ENCODE measurements around the gene DLEC1. TPM values are rescaled to one million over a fixed set of nuclear protein-coding genes. Genes with fewer than 3 reads are reported as not detected.
"Not testable (repeated sequence)": the region's sequence is repeated elsewhere in the genome, so short reads cannot be mapped to it uniquely, and the experiment has no call there.

Gene DLEC1
- total RNA-seq, 2 experiments from 2014 or later: 0.63 to 0.99 TPM

DNA sequence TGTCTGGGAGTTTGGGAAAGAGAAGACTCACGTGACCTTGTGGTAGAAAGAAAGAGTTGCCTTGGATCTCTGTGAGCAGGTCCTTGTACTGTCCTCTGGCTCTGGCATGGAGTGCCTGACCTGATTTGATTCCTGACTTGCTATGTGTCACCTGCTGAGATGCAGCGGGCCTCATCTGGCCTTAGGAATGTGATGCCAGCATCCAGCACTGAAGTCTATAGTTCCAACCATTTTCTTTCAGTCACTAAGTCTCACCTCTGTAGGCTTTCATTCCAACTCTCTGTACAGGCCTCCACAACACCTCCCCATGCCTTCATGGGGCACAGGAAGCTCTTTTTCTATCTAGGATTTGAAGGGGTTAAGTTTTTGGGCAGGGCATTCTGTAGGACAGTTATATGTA is 114.2 kb downstream of the DLEC1 start:
- ChIA-PET POLR2A (interaction anchor here (2.8 kb wide), 1 partner anchor 12 kb away, joined by 12 read pairs; the partner anchor contains the start of gene OXSR1), CTCF (interaction anchor here (1.3 to 2.6 kb wide), 2 partner anchors 12 to 14 kb away, joined by 3 to 8 read pairs; partner anchors contain the start of gene OXSR1)

DNA sequence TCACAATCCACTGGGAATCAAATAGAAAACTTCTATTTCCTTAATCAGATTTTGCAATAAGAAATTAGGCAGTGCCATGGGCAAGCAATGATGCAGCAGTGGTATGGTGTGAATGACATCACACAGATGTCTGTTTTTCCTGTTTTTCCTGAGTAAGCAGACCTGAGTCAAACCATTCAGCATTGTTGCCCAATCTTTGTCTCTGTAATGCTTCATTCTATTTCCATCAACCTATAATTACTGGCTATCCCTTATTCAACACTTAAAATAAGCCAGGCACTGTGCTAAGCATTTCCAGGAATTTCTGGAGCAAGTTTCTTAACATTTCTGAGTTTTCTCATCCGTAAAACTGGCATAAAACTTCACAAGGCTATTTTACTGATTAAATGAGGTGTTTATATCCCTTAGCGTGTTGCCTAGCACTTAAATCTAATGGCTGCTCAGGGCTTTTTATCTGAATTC is 115.1 kb downstream of the DLEC1 start:
- POLR2A ChIA-PET: interaction anchor here (2.8 kb wide), 1 partner anchor 11 kb away, joined by 12 read pairs; the partner anchor contains the start of gene OXSR1
- CTCF ChIA-PET: interaction anchor here (0.5 to 2.6 kb wide), 4 partner anchors 8 to 272 kb away, joined by 3 to 8 read pairs (median 3); partner anchors contain the start of gene OXSR1

- POLR2A ChIA-PET: interaction anchor here (2.8 kb wide), 1 partner anchor 10 kb away, joined by 12 read pairs; the partner anchor contains the start of gene OXSR1
- CTCF ChIA-PET: interaction anchor here (1.3 to 2.6 kb wide), 3 partner anchors 8 to 16 kb away, joined by 3 to 8 read pairs (median 3); partner anchors contain the start of gene OXSR1
Observed at GRCh38 chr3:38154625-38155255, 115.7 kb downstream of the DLEC1 start.

GRCh38 chr3:38155825-38156224 is 116.8 kb downstream of the DLEC1 start:
- CTCF ChIA-PET: interaction anchor here (0.7 kb wide), 1 partner anchor 200 kb away, joined by 3 read pairs; no protein-coding TSS in a partner anchor
- POLR2A ChIA-PET: interaction anchor here (0.6 to 1.0 kb wide), 2 partner anchors 8 to 300 kb away, joined by 3 read pairs; no protein-coding TSS in a partner anchor

- ChIA-PET POLR2A (no interaction called here), CTCF (no interaction called here)
Observed at GRCh38 chr3:38157117-38157516, 118.1 kb downstream of the DLEC1 start.

DNA sequence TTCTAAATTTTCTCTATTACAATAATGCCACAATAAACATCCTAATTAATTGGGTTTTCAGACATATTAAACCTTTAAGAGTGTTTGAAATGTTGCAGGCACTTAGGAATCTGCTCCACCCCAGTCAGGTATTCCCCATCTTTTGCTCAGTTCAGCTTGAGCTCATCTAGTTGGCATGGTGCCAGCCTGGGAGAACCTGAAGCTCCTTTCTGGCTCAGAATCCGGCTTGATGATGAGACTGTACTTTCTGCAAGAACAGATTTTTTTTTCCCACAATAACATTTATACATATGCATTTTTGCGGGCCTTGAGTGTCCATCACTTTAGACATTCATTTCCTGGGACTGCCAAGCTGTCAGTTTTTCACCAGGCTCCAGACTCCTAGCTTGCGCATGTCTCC is 118.6 kb downstream of the DLEC1 start:
- POLR2A ChIA-PET: no interaction called here
- CTCF ChIA-PET: interaction anchor here (1.0 kb wide), 1 partner anchor 21 kb away, joined by 4 read pairs; the partner anchor contains the start of gene ACAA1

- ChIA-PET CTCF (interaction anchor here (1.0 kb wide), 1 partner anchor 22 kb away, joined by 4 read pairs; the partner anchor contains the start of gene ACAA1), POLR2A (no interaction called here)
Observed at GRCh38 chr3:38158472-38158871, 119.5 kb downstream of the DLEC1 start.

DNA sequence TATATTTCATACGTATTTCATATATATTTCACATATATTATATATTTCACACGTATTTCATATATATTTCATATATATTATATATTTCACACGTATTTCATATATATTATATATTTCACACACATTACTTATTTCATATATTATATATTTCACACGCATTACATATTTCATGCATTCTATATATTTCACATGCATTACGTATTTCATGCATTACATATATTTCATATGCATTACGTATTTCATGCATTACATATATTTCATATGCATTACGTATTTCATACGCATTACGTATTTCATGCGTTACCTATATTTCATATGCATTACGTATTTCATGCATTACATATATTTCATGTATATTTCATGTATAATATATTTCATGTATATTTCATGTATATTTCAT is 121.7 kb downstream of the DLEC1 start:
- POLR2A ChIA-PET, CTCF ChIA-PET: not testable (repeated sequence)

DNA sequence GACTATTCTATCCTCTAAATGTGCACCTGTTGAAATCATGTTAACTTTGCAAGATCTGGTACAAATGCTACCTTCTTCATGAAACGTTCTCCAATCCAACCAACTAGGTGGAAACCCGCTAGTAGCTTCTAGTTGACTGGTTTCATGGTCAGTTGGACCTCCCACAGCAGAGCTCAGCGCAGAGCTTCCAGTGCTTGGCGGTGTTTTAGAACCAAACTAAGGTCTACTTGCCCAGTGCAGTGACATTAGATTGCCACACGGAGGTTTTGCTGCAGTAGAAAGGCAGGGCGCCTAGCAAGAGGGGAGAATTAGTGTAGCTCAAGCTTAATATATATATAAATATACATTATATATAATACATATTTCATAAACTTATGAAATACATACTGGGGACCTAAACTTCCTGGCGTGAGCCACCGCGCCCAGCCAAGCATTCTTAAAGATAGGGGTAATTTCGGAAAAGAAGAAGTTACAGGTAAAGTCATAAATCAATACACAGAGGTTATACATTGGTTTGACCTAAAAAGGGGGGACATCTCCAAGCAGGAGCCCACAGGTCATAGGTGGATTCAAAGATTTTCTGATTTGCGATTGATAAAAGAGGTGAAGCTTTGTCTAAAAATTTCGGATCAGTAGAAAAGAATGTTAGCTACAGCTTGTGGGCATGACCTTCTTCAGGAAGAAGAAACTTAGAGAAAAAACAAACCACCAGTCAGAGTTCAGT is 124.3 kb downstream of the DLEC1 start:
- CTCF ChIA-PET: interaction anchor here (1.3 to 2.0 kb wide), 2 partner anchors 26 to 62 kb away, joined by 4 to 13 read pairs; partner anchors contain the start of genes ACAA1 and MYD88
- POLR2A ChIA-PET: interaction anchor here (0.6 to 5.2 kb wide), 3 partner anchors 11 to 184 kb away, joined by 3 to 86 read pairs (median 3); partner anchors contain the start of genes ACAA1, MYD88 and XYLB

- ChIA-PET CTCF (interaction anchor here (1.3 to 2.0 kb wide), 5 partner anchors 10 to 61 kb away, joined by 4 to 13 read pairs (median 6); partner anchors contain the start of genes ACAA1 and MYD88), POLR2A (interaction anchor here (0.6 to 5.2 kb wide), 9 partner anchors 8 to 1211 kb away, joined by 3 to 86 read pairs (median 4); partner anchors contain the start of genes ACAA1, GORASP1, MYD88 and TTC21A)
Observed at GRCh38 chr3:38163841-38164642, 125.0 kb downstream of the DLEC1 start.

DNA sequence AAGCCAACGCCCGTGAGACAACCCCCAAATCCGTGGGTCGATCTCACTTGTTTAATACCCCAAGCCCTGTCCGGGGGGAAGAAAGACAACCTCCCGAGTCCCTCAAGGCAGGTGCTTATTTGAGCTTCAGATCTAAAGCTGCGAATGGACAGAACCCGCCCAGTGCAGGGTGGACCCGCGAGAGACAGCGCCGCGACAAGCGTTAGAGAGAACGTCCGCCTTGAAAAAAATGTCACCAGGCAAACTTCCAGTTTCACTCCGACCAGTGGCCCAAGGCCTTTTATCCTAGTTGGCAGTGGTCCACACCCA is 125.6 kb downstream of the DLEC1 start:
- POLR2A ChIA-PET: interaction anchor here (0.6 to 5.2 kb wide), 12 partner anchors 9 to 1211 kb away, joined by 3 to 86 read pairs (median 4); partner anchors contain the start of genes ACAA1, DLEC1, GORASP1 and MYD88

GRCh38 chr3:38164952-38165721 is 126.1 kb downstream of the DLEC1 start, which contains the start of gene OXSR1:
TSS of gene OXSR1 (plus strand) at chr3:38165537. CDS start at chr3:38165877, 340 bp downstream.
- ChIA-PET CTCF (interaction anchor here (0.8 to 2.0 kb wide), 9 partner anchors 11 to 315 kb away, joined by 3 to 13 read pairs (median 4); partner anchors contain the start of genes ACAA1 and MYD88), POLR2A (interaction anchor here (0.6 to 5.2 kb wide), 11 partner anchors 9 to 982 kb away, joined by 3 to 86 read pairs (median 4); partner anchors contain the start of genes ACAA1, DLEC1, GORASP1 and MYD88)

More for the DNA sequence above, 125.6 kb downstream of the DLEC1 start:
- CTCF ChIA-PET: interaction anchor here (1.3 to 2.0 kb wide), 5 partner anchors 11 to 61 kb away, joined by 4 to 13 read pairs (median 6); partner anchors contain the start of genes ACAA1 and MYD88

GRCh38 chr3:38165722-38166387 is 126.8 kb downstream of the DLEC1 start:
- ChIA-PET POLR2A (interaction anchor here (0.7 to 5.2 kb wide), 6 partner anchors 9 to 181 kb away, joined by 3 to 86 read pairs (median 7); partner anchors contain the start of genes ACAA1, MYD88 and XYLB), CTCF (interaction anchor here (0.8 to 2.0 kb wide), 8 partner anchors 12 to 314 kb away, joined by 3 to 13 read pairs (median 3); partner anchors contain the start of genes ACAA1 and MYD88)

DNA sequence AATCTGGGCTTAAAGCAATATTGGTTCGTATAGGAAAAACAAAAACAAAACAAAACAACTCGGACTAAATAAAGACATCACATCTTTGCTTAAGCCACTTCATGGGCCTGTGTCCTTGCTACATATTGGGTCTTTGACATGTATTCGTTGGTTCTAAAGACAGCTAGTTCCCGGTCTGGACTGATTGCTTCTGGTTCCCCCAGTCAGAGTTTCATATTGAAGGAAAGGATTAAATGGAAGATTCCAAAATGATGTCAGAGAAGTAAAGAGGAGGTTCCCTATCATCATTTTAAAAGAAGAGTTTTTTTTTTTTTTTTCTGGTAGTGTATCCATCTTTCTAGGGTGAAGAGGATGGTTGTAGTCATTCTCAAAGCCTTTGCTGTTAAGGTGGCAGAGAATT is 128.6 kb downstream of the DLEC1 start:
- CTCF ChIA-PET: no interaction called here
- POLR2A ChIA-PET: interaction anchor here (5.2 kb wide), 1 partner anchor 29 kb away, joined by 86 read pairs; the partner anchor contains the start of genes ACAA1 and MYD88

GRCh38 chr3:38168151-38169026 is 129.4 kb downstream of the DLEC1 start:
- CTCF ChIA-PET: no interaction called here

GRCh38 chr3:38169027-38169317 is 130.0 kb downstream of the DLEC1 start:
- ChIA-PET CTCF (no interaction called here), POLR2A (interaction anchor here (0.7 kb wide), 1 partner anchor 205 kb away, joined by 4 read pairs; no protein-coding TSS in a partner anchor)

More at GRCh38 chr3:38168151-38169026, 129.4 kb downstream of the DLEC1 start:
- POLR2A ChIA-PET: no interaction called here

Data from activated CD8-positive, alpha-beta memory T cell treated with anti-CD3 and anti-CD28 coated beads for 36 hours (primary cell).